SHP77 treated with DMSO at 0.1 percent for 48 hours (cell line): ENCODE results near the gene MTERF2.

Experiments
- DNase-seq: peaks from one replicate; lab custom pipeline; 2025; lab: John Stamatoyannopoulos, UW

The MTERF2 gene

GRCh38 chr12:106987846-106988245 lies 900 bp upstream of the MTERF2 start:
- DNase-seq = no peak

GRCh38 chr12:106986135-106986534 lies 811 bp downstream of the MTERF2 start:
- DNase-seq = no peak

- peak; percentile 23 for DNase-seq
Measured at GRCh38 chr12:106985479-106985878, 1.5 kb downstream of the MTERF2 start.

GRCh38 chr12:106984588-106985137 lies 2.3 kb downstream of the MTERF2 start:
- DNase-seq = no peak

GRCh38 chr12:106982229-106982628 lies 4.7 kb downstream of the MTERF2 start:
- DNase-seq = no peak

- DNase-seq = no peak
Measured at GRCh38 chr12:106981788-106982187, 5.2 kb downstream of the MTERF2 start.

- no peak for DNase-seq
Measured at GRCh38 chr12:106980944-106981343, 6.0 kb downstream of the MTERF2 start.

- peak; percentile 54 for DNase-seq
Measured at GRCh38 chr12:106978035-106978800, 8.7 kb downstream of the MTERF2 start.

- no peak for DNase-seq
Measured at GRCh38 chr12:106976668-106977067, 10.3 kb downstream of the MTERF2 start.

- no peak for DNase-seq
Measured at GRCh38 chr12:106975993-106976658, 10.8 kb downstream of the MTERF2 start.

GRCh38 chr12:106975098-106975497 lies 11.8 kb downstream of the MTERF2 start:
- DNase-seq = peak; percentile 31

GRCh38 chr12:106974511-106974910 lies 12.4 kb downstream of the MTERF2 start:
- DNase-seq = peak; percentile 62

- DNase-seq = no peak
Measured at GRCh38 chr12:106973545-106973944, 13.4 kb downstream of the MTERF2 start.

GRCh38 chr12:106971065-106971464 lies 15.9 kb downstream of the MTERF2 start:
- DNase-seq = no peak

GRCh38 chr12:106964526-106964925 lies 22.4 kb downstream of the MTERF2 start:
- no peak for DNase-seq

GRCh38 chr12:106962286-106962685 lies 24.7 kb downstream of the MTERF2 start:
- no peak for DNase-seq

- DNase-seq = no peak
Measured at GRCh38 chr12:106960443-106960842, 26.5 kb downstream of the MTERF2 start.

GRCh38 chr12:106957583-106957982 lies 29.4 kb downstream of the MTERF2 start:
- DNase-seq = no peak

- DNase-seq = no peak
Measured at GRCh38 chr12:106956048-106956578, 30.8 kb downstream of the MTERF2 start.

- DNase-seq = peak; percentile 78
Measured at GRCh38 chr12:106955377-106956047, 31.4 kb downstream of the MTERF2 start, which contains the start of gene TMEM263. TMEM263 (plus strand) TSS chr12:106955907; CDS start chr12:106967117, 11,210 bp downstream.

- DNase-seq = no peak
Measured at GRCh38 chr12:106954462-106955376, 32.2 kb downstream of the MTERF2 start.
